ENCODE data around the gene AMMECR1.

The AMMECR1 gene

DNA sequence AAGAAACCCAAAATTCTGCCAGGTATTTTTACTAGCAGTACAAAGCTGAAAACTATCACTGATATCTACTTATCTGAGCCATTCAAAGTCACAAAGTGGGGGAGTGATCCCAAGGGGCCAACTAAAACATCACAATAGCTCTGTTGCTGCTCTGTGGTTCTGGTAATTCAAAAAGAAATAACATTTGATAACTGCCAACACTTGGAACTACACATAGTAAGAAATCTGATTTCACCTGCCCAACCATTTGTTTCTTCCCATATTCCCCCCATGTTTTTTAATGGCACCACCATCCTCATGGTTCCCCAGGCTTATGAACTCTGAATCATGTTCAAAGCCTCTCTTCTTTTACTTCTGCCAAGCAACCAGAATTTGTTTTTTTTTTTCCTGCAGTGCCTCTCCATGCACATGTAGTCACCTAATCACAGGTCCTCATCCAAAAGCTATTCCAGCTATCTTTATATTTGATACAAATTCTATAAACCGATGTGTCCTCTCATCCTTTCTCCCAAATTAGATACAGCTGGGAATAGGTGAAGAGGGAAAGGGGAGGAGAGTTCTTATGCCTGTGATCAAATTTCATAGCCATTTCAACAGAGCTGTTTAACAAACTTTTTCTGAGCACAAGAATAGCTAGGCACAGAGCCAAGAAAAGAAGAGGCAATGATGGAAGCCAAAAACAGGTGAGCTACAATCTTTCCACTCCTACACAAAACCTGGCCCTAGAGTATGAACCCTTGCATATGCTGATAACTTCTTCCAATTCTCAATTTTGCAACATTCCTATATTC is 7.7 kb downstream of the AMMECR1 start:
- H3K27ac ChIP-seq (ENCODE audit: low read length), result no peak overlapping the region
- H3K36me3 ChIP-seq (ENCODE audit: insufficient read depth, low read depth, low read length), result no peaks in the 10 kb centered on the region
- H3K9me3 ChIP-seq (ENCODE audit: insufficient read depth, low read depth, low read length), result no peaks in the 10 kb centered on the region
- H3K4me1 ChIP-seq (ENCODE audit: insufficient read depth, low read length), result peaks cover 32% of the 10 kb centered on the region
- H3K27me3 ChIP-seq (ENCODE audit: insufficient read depth, low read length), result no peaks in the 10 kb centered on the region
- no peak overlapping the region for H3K4me3 ChIP-seq (ENCODE audit: low read length)
- H3K9ac ChIP-seq (ENCODE audit: low read depth, low read length), result no peak overlapping the region

DNA sequence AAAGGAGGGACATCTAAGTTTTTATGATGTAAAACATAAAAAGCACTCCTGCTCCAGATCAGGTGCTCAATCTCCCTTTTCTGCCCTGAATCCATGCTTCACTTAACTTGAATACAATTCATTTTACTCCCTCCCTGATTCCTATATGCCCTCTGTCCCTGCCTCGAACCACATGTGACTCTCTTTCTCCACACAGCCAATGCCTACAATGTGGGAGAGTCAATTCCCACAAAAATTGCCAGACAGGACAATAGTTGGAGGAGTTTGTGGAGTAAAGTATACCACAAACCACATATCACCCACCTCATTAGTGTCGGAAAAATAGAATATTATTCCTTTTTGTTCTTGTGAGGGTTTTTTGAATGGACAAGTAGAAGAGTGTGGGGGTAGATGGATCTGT is 9.7 kb downstream of the AMMECR1 start:
- H3K27ac ChIP-seq (ENCODE audit: low read length), result no peak overlapping the region
- H3K27me3 ChIP-seq (ENCODE audit: insufficient read depth, low read length), result no peaks in the 10 kb centered on the region
- peaks cover 23% of the 10 kb centered on the region for H3K4me1 ChIP-seq (ENCODE audit: insufficient read depth, low read length)
- H3K36me3 ChIP-seq (ENCODE audit: insufficient read depth, low read depth, low read length), result no peaks in the 10 kb centered on the region
- H3K4me3 ChIP-seq (ENCODE audit: low read length), result no peak overlapping the region
- H3K9ac ChIP-seq (ENCODE audit: low read depth, low read length), result no peak overlapping the region
- no peaks in the 10 kb centered on the region for H3K9me3 ChIP-seq (ENCODE audit: insufficient read depth, low read depth, low read length)

DNA sequence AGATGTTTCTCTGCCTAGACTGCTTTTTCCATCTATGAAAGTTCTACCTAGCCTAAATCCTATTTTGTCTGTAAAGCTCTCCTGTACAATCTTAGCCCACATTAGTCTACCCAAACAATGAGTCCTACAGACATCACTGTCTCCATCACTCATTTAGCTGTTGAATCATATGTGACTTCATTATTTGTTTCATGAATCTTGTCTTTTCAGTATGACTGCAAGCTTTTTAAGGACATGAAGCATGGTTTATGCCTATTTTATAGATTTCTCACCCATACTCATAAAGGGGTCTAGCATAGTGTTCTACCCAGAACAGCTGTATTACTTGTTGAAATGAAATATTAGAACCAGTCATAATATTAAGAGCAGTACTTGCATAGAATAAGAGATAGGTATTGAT is 13.0 kb downstream of the AMMECR1 start:
- H3K36me3 ChIP-seq (ENCODE audit: insufficient read depth, low read depth, low read length), result no peaks in the 10 kb centered on the region
- H3K27me3 ChIP-seq (ENCODE audit: insufficient read depth, low read length), result no peaks in the 10 kb centered on the region
- H3K4me1 ChIP-seq (ENCODE audit: insufficient read depth, low read length), result peaks cover 5% of the 10 kb centered on the region; the same call in 1 of the 2 replicates
- H3K27ac ChIP-seq (ENCODE audit: low read length), result no peak overlapping the region
- H3K9ac ChIP-seq (ENCODE audit: low read depth, low read length), result no peak overlapping the region
- H3K4me3 ChIP-seq (ENCODE audit: low read length), result no peak overlapping the region
- no peaks in the 10 kb centered on the region for H3K9me3 ChIP-seq (ENCODE audit: insufficient read depth, low read depth, low read length)

DNA sequence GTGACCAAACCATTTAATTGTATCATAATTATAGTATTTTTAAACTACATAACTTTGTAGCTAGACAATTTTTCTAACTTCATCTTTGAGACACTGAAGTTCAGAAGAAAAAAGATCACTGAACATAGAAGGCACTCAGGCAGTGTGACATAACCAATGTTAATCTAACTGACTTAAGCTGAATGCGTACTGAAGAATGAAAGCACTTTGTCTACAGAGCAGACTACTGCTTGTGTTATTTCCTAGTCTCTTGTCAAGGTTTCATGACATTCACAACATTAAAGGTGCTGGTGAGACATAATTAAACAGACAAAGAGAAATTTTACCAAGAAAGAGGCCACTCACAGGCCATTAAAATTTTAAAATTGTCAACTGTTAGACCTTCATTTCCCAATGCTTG is 13.5 kb downstream of the AMMECR1 start:
- no peak overlapping the region for H3K27ac ChIP-seq (ENCODE audit: low read length)
- H3K9ac ChIP-seq (ENCODE audit: low read depth, low read length), result no peak overlapping the region
- no peaks in the 10 kb centered on the region for H3K9me3 ChIP-seq (ENCODE audit: insufficient read depth, low read depth, low read length)
- H3K36me3 ChIP-seq (ENCODE audit: insufficient read depth, low read depth, low read length), result no peaks in the 10 kb centered on the region
- H3K27me3 ChIP-seq (ENCODE audit: insufficient read depth, low read length), result no peaks in the 10 kb centered on the region
- H3K4me1 ChIP-seq (ENCODE audit: insufficient read depth, low read length), result peaks cover 5% of the 10 kb centered on the region; the same call in 1 of the 2 replicates
- no peak overlapping the region for H3K4me3 ChIP-seq (ENCODE audit: low read length)

DNA sequence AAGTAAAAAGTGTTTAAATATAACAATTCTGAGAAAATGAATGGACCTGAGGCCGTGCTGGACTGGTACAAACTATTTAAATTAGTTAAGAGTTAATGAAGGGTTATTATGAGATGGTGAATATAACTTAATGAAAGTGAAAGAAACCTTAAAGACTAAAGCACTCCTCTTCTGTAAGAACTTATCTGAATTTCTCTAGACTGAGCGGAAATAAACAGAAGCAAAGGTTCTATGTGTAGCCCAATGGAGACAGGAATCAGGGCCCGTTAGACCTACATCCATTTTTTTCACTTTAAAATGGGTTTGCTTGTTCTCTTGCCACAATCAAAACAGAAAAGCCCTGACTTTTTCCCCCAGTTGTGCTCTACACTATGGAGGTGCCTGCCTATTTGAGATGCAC is 14.9 kb downstream of the AMMECR1 start:
- H3K9ac ChIP-seq (ENCODE audit: low read depth, low read length), result no peak overlapping the region
- no peak overlapping the region for H3K27ac ChIP-seq (ENCODE audit: low read length)
- no peaks in the 10 kb centered on the region for H3K4me1 ChIP-seq (ENCODE audit: insufficient read depth, low read length)
- H3K27me3 ChIP-seq (ENCODE audit: insufficient read depth, low read length), result no peaks in the 10 kb centered on the region
- H3K4me3 ChIP-seq (ENCODE audit: low read length), result no peak overlapping the region
- no peaks in the 10 kb centered on the region for H3K36me3 ChIP-seq (ENCODE audit: insufficient read depth, low read depth, low read length)
- no peaks in the 10 kb centered on the region for H3K9me3 ChIP-seq (ENCODE audit: insufficient read depth, low read depth, low read length)

DNA sequence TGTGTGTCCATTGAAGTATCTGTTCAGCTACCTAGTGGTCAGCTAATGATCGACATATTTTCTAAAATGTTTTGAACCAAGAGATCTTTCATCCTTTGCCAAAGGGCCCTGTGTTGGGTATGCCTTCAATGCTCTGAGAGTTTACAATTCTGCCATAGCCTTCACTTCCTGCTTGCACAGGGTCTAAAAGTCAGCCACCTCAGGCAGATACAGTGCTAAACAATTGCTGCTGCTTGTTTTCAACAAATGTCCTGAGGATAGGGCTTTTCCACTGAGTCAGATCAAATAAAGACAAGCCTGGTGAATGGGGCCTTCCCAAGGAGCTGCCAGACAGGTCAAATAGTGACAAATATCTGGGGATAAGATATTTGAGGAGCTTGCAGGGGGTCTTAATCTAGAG is 16.7 kb downstream of the AMMECR1 start:
- Histone ChIP-seq H3K4me1 (ENCODE audit: insufficient read depth, low read length) (no peaks in the 10 kb centered on the region), H3K9me3 (ENCODE audit: insufficient read depth, low read depth, low read length) (no peaks in the 10 kb centered on the region), H3K36me3 (ENCODE audit: insufficient read depth, low read depth, low read length) (no peaks in the 10 kb centered on the region), H3K27ac (ENCODE audit: low read length) (no peak overlapping the region), H3K4me3 (ENCODE audit: low read length) (no peak overlapping the region), H3K9ac (ENCODE audit: low read depth, low read length) (no peak overlapping the region), H3K27me3 (ENCODE audit: insufficient read depth, low read length) (no peaks in the 10 kb centered on the region)

DNA sequence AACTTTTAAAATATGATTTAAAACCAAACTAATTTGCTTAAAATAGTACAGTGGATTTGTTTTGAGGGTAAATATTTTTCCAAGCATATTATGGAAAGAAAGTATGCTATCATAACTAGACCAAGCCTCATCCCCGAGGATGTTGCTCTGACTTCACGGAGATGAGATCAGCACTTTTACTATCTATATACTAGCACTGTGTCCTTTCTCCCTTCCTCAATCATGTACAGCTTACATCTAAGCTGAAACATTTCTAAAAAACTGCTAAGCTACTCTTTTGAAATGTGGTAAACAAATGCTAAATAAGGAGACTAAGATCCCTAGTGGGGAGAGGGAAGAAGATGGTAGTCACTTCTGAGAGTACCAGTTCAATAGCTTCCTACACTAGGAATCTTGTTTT is 23.8 kb downstream of the AMMECR1 start:
- no peaks in the 10 kb centered on the region for H3K9me3 ChIP-seq (ENCODE audit: insufficient read depth, low read depth, low read length)
- H3K27me3 ChIP-seq (ENCODE audit: insufficient read depth, low read length), result no peaks in the 10 kb centered on the region
- no peak overlapping the region for H3K4me3 ChIP-seq (ENCODE audit: low read length)
- no peaks in the 10 kb centered on the region; the same call in 1 of the 2 replicates for H3K4me1 ChIP-seq (ENCODE audit: insufficient read depth, low read length)
- no peaks in the 10 kb centered on the region for H3K36me3 ChIP-seq (ENCODE audit: insufficient read depth, low read depth, low read length)
- no peak overlapping the region for H3K9ac ChIP-seq (ENCODE audit: low read depth, low read length)
- no peak overlapping the region for H3K27ac ChIP-seq (ENCODE audit: low read length)

DNA sequence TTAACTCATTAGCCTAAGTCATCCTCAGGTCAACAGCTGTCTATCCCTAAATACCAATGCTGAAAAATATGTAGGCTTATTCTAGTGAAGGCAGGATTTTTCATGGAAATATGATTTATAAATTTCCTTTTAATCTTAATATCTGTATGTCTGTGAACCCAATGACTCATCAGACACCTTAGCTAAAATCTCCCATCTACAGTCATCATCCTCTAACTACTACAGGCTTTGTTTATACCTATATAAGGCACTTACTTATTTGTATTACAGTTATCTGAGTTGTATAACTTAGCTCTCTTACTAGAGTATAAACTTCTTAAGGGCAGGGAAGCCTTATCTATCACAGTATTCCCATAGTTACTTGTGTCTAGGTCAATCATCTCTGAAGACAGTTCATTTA is 24.2 kb downstream of the AMMECR1 start:
- Histone ChIP-seq H3K9ac (ENCODE audit: low read depth, low read length) (no peak overlapping the region), H3K4me3 (ENCODE audit: low read length) (no peak overlapping the region), H3K9me3 (ENCODE audit: insufficient read depth, low read depth, low read length) (no peaks in the 10 kb centered on the region), H3K27ac (ENCODE audit: low read length) (no peak overlapping the region), H3K36me3 (ENCODE audit: insufficient read depth, low read depth, low read length) (no peaks in the 10 kb centered on the region), H3K27me3 (ENCODE audit: insufficient read depth, low read length) (no peaks in the 10 kb centered on the region), H3K4me1 (ENCODE audit: insufficient read depth, low read length) (no peaks in the 10 kb centered on the region; the same call in 1 of the 2 replicates)

DNA sequence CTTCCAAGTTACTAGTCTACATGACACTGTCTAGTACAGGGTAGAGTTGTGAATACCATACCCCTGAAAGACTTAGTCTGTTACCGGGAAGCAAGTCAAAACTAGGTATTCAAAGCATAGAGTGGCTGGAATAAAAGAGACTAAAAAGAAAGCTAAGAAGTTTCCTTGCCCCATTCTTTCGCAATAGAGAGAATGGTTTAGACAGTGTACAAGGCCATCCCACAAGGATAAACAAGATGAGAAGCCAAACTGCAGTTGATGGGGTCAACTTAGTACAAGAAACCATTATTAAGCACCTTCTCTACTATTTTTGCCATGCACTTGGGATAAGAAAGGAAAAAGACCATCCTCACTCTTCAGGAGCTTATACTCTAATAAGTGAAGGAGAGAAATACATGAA is 30.3 kb downstream of the AMMECR1 start:
- H3K9ac ChIP-seq (ENCODE audit: low read depth, low read length), result no peak overlapping the region
- H3K36me3 ChIP-seq (ENCODE audit: insufficient read depth, low read depth, low read length), result no peaks in the 10 kb centered on the region
- H3K27me3 ChIP-seq (ENCODE audit: insufficient read depth, low read length), result no peaks in the 10 kb centered on the region
- H3K4me3 ChIP-seq (ENCODE audit: low read length), result no peak overlapping the region
- no peaks in the 10 kb centered on the region for H3K9me3 ChIP-seq (ENCODE audit: insufficient read depth, low read depth, low read length)
- no peaks in the 10 kb centered on the region for H3K4me1 ChIP-seq (ENCODE audit: insufficient read depth, low read length)
- H3K27ac ChIP-seq (ENCODE audit: low read length), result no peak overlapping the region

DNA sequence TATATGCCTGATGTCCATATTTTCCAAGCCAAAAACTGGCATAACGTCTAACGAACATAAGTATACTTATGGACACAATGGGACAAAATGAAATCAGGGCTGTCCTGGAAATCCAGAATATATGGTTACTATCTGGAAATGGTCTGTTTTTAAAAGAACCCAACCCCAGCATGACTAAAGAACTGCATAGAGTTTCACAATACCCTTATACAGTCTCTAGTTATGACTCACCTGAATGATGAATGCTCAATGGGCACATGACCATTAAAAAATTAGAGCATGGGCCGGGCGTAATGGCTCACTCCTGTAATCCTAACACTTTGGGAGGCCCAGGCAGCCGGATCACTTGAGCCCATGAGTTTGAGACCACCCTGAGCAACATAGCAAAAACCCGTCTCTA is 31.8 kb downstream of the AMMECR1 start:
- H3K9ac ChIP-seq (ENCODE audit: low read depth, low read length), result no peak overlapping the region
- no peaks in the 10 kb centered on the region for H3K9me3 ChIP-seq (ENCODE audit: insufficient read depth, low read depth, low read length)
- H3K36me3 ChIP-seq (ENCODE audit: insufficient read depth, low read depth, low read length), result no peaks in the 10 kb centered on the region
- H3K27me3 ChIP-seq (ENCODE audit: insufficient read depth, low read length), result no peaks in the 10 kb centered on the region
- no peak overlapping the region for H3K27ac ChIP-seq (ENCODE audit: low read length)
- no peaks in the 10 kb centered on the region for H3K4me1 ChIP-seq (ENCODE audit: insufficient read depth, low read length)
- no peak overlapping the region for H3K4me3 ChIP-seq (ENCODE audit: low read length)

DNA sequence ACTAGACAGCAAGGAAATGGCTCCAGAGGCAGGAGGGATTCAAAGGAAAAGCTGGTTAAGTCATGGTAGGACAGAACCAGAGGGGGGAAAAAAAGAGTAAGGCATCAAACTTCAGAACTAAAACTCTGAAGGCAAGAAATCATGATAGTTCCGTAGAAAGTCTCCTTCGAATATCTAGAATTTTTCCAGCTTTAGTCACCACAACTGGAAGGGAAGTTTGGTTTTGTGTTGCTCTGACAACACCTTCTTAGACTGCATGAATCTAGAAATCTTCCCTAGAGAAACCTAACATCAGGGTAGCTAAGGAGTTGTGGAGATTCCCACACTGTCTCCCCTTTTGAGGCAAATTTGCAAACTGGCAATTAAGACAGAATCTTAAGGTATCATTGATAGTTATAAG is 33.7 kb downstream of the AMMECR1 start:
- Histone ChIP-seq H3K4me3 (ENCODE audit: low read length) (no peak overlapping the region), H3K27me3 (ENCODE audit: insufficient read depth, low read length) (no peaks in the 10 kb centered on the region), H3K36me3 (ENCODE audit: insufficient read depth, low read depth, low read length) (no peaks in the 10 kb centered on the region), H3K9ac (ENCODE audit: low read depth, low read length) (no peak overlapping the region), H3K9me3 (ENCODE audit: insufficient read depth, low read depth, low read length) (no peaks in the 10 kb centered on the region), H3K4me1 (ENCODE audit: insufficient read depth, low read length) (no peaks in the 10 kb centered on the region), H3K27ac (ENCODE audit: low read length) (no peak overlapping the region)

DNA sequence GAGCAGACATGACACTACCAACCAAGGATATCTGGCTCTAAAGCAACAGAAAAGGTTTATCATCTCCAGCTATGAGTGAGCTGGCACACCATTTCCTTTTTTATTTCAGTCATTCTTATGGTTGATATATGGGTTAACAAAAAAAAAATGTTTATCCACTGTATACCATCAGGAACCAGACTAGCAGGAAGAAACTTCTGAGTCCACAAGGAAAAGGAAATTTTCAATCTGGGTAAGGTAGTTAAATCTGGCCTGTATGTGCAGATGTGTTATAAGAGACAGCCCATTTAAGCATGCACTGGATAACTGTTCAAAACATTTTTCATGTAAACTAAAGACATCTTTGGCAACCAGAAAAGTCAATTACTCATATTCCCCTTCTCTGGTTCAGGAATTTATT is 35.0 kb downstream of the AMMECR1 start:
- no peak overlapping the region for H3K9ac ChIP-seq (ENCODE audit: low read depth, low read length)
- H3K4me1 ChIP-seq (ENCODE audit: insufficient read depth, low read length), result no peaks in the 10 kb centered on the region
- H3K4me3 ChIP-seq (ENCODE audit: low read length), result no peak overlapping the region
- H3K9me3 ChIP-seq (ENCODE audit: insufficient read depth, low read depth, low read length), result no peaks in the 10 kb centered on the region
- no peak overlapping the region for H3K27ac ChIP-seq (ENCODE audit: low read length)
- no peaks in the 10 kb centered on the region for H3K27me3 ChIP-seq (ENCODE audit: insufficient read depth, low read length)
- no peaks in the 10 kb centered on the region for H3K36me3 ChIP-seq (ENCODE audit: insufficient read depth, low read depth, low read length)
